Mesendoderm (in vitro differentiated cells): ENCODE results near the gene INIP.

Experiments used
- DNase-seq: peaks from one replicate; pipeline ENCODE4 v3.0.0; 2013
- H2AK5ac ChIP-seq: 2 replicates; pipeline ENCODE4 v1.6.1; 2013; ENCODE audit warnings: low read length, inconsistent platforms
- H2BK120ac ChIP-seq: 2 replicates; pipeline ENCODE4 v1.6.1; 2013; ENCODE audit warnings: low read depth, mild to moderate bottlenecking, low read length, moderate library complexity, mixed read lengths
- H2BK15ac ChIP-seq: replicated peaks from 2 replicates; pipeline ENCODE4 v1.6.1; 2013; ENCODE audit warnings: low read depth, mild to moderate bottlenecking, moderate library complexity
- H2BK5ac ChIP-seq: 2 replicates; pipeline ENCODE4 v1.6.1; 2013; ENCODE audit warnings: low read length, inconsistent platforms
- H3K18ac ChIP-seq: 2 replicates; pipeline ENCODE4 v1.6.1; 2013; ENCODE audit warnings: mild to moderate bottlenecking, low read length, mixed read lengths
- H3K23ac ChIP-seq: one replicate; pipeline ENCODE4 v1.6.1; 2013; ENCODE audit warnings: low read length
- H3K27ac ChIP-seq: 2 replicates; pipeline ENCODE4 v1.5.1; 2013; ENCODE audit warnings: low read depth, mild to moderate bottlenecking, inconsistent platforms, low read length, moderate library complexity
- H3K27me3 ChIP-seq: 2 replicates; pipeline ENCODE4 v1.6.1; 2013; ENCODE audit warnings: low read length, control low read depth, mild to moderate bottlenecking, inconsistent platforms; ENCODE audit not compliant: insufficient read depth, poor library complexity
- H3K36me3 ChIP-seq: 2 replicates; pipeline ENCODE4 v1.6.1; 2013; ENCODE audit warnings: low read length, inconsistent platforms; ENCODE audit not compliant: control insufficient read depth, insufficient read depth
- H3K4ac ChIP-seq: one replicate; pipeline ENCODE4 v1.6.1; 2013; ENCODE audit warnings: low read depth, mild to moderate bottlenecking, low read length, moderate library complexity
- H3K4me1 ChIP-seq: 2 replicates; pipeline ENCODE4 v1.6.1; 2013; ENCODE audit warnings: low read depth, low read length, inconsistent platforms; ENCODE audit not compliant: control insufficient read depth
- H3K4me2 ChIP-seq: 2 replicates; pipeline ENCODE4 v1.6.1; 2013; ENCODE audit warnings: low read length
- H3K4me3 ChIP-seq: 2 replicates; pipeline ENCODE4 v1.5.1; 2013; ENCODE audit warnings: mild to moderate bottlenecking, low read length
- H3K56ac ChIP-seq: one replicate; pipeline ENCODE4 v1.6.1; 2013; ENCODE audit warnings: low read length
- H3K79me1 ChIP-seq: 2 replicates; pipeline ENCODE4 v1.6.1; 2013; ENCODE audit warnings: low read length, inconsistent platforms
- H3K79me2 ChIP-seq: 2 replicates; pipeline ENCODE4 v1.6.1; 2013; ENCODE audit warnings: mild to moderate bottlenecking, low read length; ENCODE audit not compliant: control insufficient read depth, insufficient read depth
- H3K9ac ChIP-seq: 2 replicates; pipeline ENCODE4 v1.6.1; 2013; ENCODE audit warnings: low read length, inconsistent platforms
- H4K5ac ChIP-seq: one replicate; pipeline ENCODE4 v1.6.1; 2013; ENCODE audit warnings: low read length
- H4K8ac ChIP-seq: one replicate; pipeline ENCODE4 v1.6.1; 2013; ENCODE audit warnings: low read depth, mild to moderate bottlenecking, control low read depth, low read length, moderate library complexity
- whole genome bisulfite sequencing: extraction: QIAGEN DNeasy Blood & Tissue Kit; methylation state at CpG from one replicate; pipeline ENCODE4 v1.1.7; 2013; ENCODE audit warnings: low lambda C conversion rate, missing lambda C conversion rate; ENCODE audit not compliant: insufficient coverage; ENCODE audit errors: extremely low coverage; 5-methylcytosine and 5-hydroxymethylcytosine counted together

Gene INIP

DNA sequence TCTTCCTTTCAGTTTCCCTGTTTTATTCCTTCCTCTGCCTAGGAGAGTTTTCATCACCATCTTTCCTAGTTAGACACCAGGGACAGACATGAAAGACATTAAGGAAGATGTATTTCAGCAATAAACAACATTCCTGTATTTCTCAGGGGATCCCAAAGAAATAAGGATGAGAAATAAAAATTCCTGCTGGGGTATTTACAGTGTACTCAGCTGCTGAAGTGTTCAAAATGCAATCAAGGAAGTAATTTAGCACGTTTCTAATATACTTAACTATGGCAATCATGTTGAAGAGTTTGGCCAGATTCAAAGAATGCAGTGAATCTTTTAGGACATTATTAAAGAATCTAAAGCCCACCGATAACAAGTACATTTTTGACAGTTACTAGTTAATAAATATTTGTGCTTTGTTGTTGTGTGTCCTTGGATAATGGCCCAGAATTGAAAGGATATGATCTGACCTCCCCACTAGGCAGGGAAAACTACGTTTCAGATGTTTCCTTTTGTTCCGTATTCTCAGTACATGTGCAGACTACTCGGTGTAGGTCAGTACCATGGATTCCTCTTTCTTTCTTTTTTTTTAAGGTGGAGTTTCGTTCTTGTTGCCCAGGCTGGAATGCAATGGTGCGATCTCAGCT is 46.8 kb downstream of the INIP start:
- Histone ChIP-seq H3K27me3 (no peaks in the 10 kb centered on the region), H3K4me2 (no peak overlapping the region), H2BK120ac (no peak overlapping the region), H4K8ac (no peak overlapping the region), H3K4me3 (no peak overlapping the region), H2BK5ac (no peak overlapping the region), H3K9ac (no peak overlapping the region), H3K79me1 (no peaks in the 10 kb centered on the region), H3K4me1 (no peaks in the 10 kb centered on the region), H3K27ac (no peak overlapping the region), H4K5ac (no peak overlapping the region), H2BK15ac (no peak overlapping the region), H3K56ac (no peak overlapping the region), H3K36me3 (no peaks in the 10 kb centered on the region), H3K79me2 (no peaks in the 10 kb centered on the region), H2AK5ac (no peak overlapping the region), H3K18ac (no peak overlapping the region), H3K23ac (no peak overlapping the region), H3K4ac (no peak overlapping the region)
- no CpG with 5 or more reads among the region's 7 CpGs for WGBS
- no peak for DNase-seq

DNA sequence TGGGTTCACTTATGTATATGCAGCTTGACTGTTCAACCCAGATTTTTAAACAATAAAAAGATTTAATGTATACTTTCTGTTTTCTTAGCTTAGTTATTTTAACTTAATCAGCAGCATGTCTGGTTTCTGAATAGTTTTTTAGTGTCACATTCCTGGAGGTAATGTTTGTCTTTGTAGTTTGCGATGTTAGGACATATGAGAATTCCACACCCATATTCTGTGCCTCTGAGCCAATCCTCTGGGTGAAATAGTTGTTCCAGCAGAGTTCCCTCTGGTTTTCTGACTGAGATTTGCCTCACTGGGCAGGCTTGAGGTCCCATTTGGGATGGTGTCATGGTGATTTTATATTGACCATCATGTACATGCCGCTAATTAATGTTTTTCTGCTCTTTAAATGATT is 48.6 kb downstream of the INIP start:
- no peak overlapping the region for H4K5ac ChIP-seq
- H2AK5ac ChIP-seq: no peak overlapping the region
- H3K56ac ChIP-seq: no peak overlapping the region
- no peak overlapping the region for H3K27ac ChIP-seq
- no peaks in the 10 kb centered on the region for H3K36me3 ChIP-seq
- no peak overlapping the region for H2BK120ac ChIP-seq
- H2BK5ac ChIP-seq: no peak overlapping the region
- H3K79me1 ChIP-seq: no peaks in the 10 kb centered on the region
- no peaks in the 10 kb centered on the region for H3K27me3 ChIP-seq
- no peak overlapping the region for H4K8ac ChIP-seq
- no peaks in the 10 kb centered on the region for H3K79me2 ChIP-seq
- no peaks in the 10 kb centered on the region for H3K4me1 ChIP-seq
- H3K4ac ChIP-seq: no peak overlapping the region
- no peak overlapping the region for H3K18ac ChIP-seq
- no peak overlapping the region for H2BK15ac ChIP-seq
- WGBS: no CpG with 5 or more reads among the region's 2 CpGs
- H3K4me3 ChIP-seq: no peak overlapping the region
- no peak overlapping the region for H3K23ac ChIP-seq
- no peak for DNase-seq
- no peak overlapping the region for H3K9ac ChIP-seq
- no peak overlapping the region for H3K4me2 ChIP-seq

DNA sequence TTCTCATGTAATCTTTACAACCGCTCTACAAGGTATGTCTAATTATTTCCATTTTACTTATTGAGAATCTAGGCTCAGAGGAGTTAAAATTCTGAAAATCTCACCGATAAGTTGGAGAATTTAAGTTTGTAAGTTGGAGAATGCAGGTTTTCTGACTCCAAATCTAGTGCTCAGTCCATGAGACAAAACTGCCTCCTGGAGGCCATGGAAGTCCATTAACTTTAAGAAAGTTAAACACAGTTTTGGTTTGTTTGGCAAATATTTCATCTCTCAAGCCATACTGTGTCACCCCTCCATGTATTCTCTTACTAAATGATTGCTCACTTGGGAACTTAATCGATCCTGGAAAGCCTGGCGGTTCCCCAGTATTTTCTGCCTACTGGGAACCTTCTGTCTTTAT is 52.6 kb downstream of the INIP start:
- Histone ChIP-seq H2BK120ac (no peak overlapping the region), H3K56ac (no peak overlapping the region), H3K9ac (no peak overlapping the region), H3K23ac (no peak overlapping the region), H2AK5ac (no peak overlapping the region), H4K5ac (no peak overlapping the region), H3K4ac (no peak overlapping the region), H3K4me2 (no peak overlapping the region), H3K4me3 (no peak overlapping the region), H3K18ac (no peak overlapping the region), H2BK15ac (no peak overlapping the region), H3K36me3 (no peaks in the 10 kb centered on the region), H4K8ac (no peak overlapping the region), H3K79me2 (no peaks in the 10 kb centered on the region), H3K27me3 (no peaks in the 10 kb centered on the region), H3K4me1 (no peaks in the 10 kb centered on the region), H3K27ac (no peak overlapping the region), H3K79me1 (no peaks in the 10 kb centered on the region), H2BK5ac (no peak overlapping the region)
- WGBS: no CpG with 5 or more reads among the region's 4 CpGs
- peak; percentile 16 for DNase-seq

DNA sequence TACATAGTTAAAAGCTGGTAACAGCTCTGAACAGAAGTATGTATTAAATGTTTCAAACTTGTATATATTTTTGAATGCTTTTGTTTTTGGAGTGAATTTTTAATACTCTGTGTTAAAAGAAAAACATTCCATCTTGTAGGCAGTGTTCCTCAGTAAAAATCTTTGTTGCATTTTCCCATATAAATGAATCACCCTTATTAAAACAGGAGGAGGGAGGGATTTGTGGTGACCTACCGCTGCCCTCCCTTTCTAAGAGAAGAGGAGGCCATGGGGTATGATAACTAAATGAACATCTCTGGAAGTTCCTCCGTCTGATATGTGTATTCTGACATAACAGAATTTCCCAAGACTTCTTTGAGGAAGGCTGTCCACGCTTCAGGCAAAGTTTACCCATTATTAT is 53.4 kb downstream of the INIP start:
- H3K27ac ChIP-seq: no peak overlapping the region
- no peak for DNase-seq
- no peak overlapping the region for H2AK5ac ChIP-seq
- WGBS: no CpG with 5 or more reads among the region's 3 CpGs
- H4K5ac ChIP-seq: no peak overlapping the region
- H3K27me3 ChIP-seq: no peaks in the 10 kb centered on the region
- no peaks in the 10 kb centered on the region for H3K4me1 ChIP-seq
- no peak overlapping the region for H3K9ac ChIP-seq
- no peak overlapping the region for H3K56ac ChIP-seq
- H2BK15ac ChIP-seq: no peak overlapping the region
- H3K23ac ChIP-seq: no peak overlapping the region
- no peak overlapping the region for H3K4ac ChIP-seq
- H3K18ac ChIP-seq: no peak overlapping the region
- no peak overlapping the region for H4K8ac ChIP-seq
- no peak overlapping the region for H3K4me2 ChIP-seq
- no peaks in the 10 kb centered on the region for H3K36me3 ChIP-seq
- H3K79me2 ChIP-seq: no peaks in the 10 kb centered on the region
- H2BK120ac ChIP-seq: no peak overlapping the region
- no peak overlapping the region for H2BK5ac ChIP-seq
- no peak overlapping the region for H3K4me3 ChIP-seq
- no peaks in the 10 kb centered on the region for H3K79me1 ChIP-seq

DNA sequence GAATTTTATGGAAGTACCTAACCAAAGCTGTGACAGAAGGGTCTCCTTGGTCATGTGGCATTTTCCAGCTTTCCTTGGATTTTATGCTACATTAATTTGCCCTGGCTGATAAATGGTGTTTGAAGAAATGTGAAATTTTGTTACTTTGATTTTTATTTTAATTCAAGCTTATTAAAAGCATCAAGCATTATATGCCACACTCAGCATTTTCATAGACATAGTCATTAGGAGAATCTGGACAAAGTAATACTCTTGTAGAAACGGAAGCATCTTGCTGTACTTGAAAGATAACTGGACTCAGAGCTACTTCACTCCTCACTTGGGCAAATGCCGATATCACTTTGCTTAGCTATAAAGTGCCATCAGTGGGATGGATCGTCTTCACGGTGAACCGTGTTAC is 54.2 kb downstream of the INIP start:
- DNase-seq: no peak
- Histone ChIP-seq H3K36me3 (no peaks in the 10 kb centered on the region), H3K4me2 (no peak overlapping the region), H3K18ac (no peak overlapping the region), H2BK5ac (no peak overlapping the region), H3K23ac (no peak overlapping the region), H4K5ac (no peak overlapping the region), H3K27me3 (no peaks in the 10 kb centered on the region), H3K4me3 (no peak overlapping the region), H4K8ac (no peak overlapping the region), H3K27ac (no peak overlapping the region), H2BK15ac (no peak overlapping the region), H3K9ac (no peak overlapping the region), H3K79me1 (no peaks in the 10 kb centered on the region), H3K4me1 (no peaks in the 10 kb centered on the region), H3K79me2 (no peaks in the 10 kb centered on the region), H3K56ac (no peak overlapping the region), H2BK120ac (no peak overlapping the region), H2AK5ac (no peak overlapping the region), H3K4ac (no peak overlapping the region)
- WGBS: no CpG with 5 or more reads among the region's 5 CpGs

DNA sequence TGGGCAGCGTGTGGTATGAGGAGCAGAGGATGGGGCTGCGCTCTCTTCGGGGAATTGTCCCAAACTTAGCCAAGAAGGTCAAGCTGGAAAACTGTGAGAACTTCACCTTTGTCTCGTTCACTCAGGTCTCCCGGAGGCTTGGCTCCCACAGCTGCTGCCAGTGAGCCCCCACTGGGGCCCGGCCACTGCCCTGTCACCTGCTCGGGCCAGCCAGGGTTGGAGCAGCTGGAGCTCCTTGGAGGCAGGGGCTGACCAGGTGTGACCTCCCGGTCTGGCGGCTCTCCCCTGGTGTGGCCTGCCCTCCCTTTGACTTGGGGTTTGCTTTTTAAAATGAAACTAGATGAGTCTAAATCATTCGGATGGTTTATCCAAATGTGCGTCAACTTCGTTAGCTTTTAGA is 58.0 kb downstream of the INIP start:
- H3K18ac ChIP-seq: no peak overlapping the region
- no peak overlapping the region for H3K4ac ChIP-seq
- no peak for DNase-seq
- H3K79me1 ChIP-seq: no peaks in the 10 kb centered on the region
- H3K56ac ChIP-seq: no peak overlapping the region
- no peaks in the 10 kb centered on the region for H3K4me1 ChIP-seq
- H3K9ac ChIP-seq: no peak overlapping the region
- no peaks in the 10 kb centered on the region for H3K36me3 ChIP-seq
- H2BK120ac ChIP-seq: no peak overlapping the region
- H2BK5ac ChIP-seq: no peak overlapping the region
- H3K4me3 ChIP-seq: no peak overlapping the region
- H4K5ac ChIP-seq: no peak overlapping the region
- H3K27me3 ChIP-seq: no peaks in the 10 kb centered on the region
- WGBS: no CpG with 5 or more reads among the region's 12 CpGs
- H2AK5ac ChIP-seq: no peak overlapping the region
- H3K79me2 ChIP-seq: no peaks in the 10 kb centered on the region
- H3K23ac ChIP-seq: no peak overlapping the region
- H2BK15ac ChIP-seq: no peak overlapping the region
- H3K4me2 ChIP-seq: no peak overlapping the region
- H4K8ac ChIP-seq: no peak overlapping the region
- no peak overlapping the region for H3K27ac ChIP-seq
